Gastrocnemius medialis (tissue), 4 donors: ENCODE measurements around the gene CEP20. TPM values are rescaled to one million over a fixed set of nuclear protein-coding genes. Genes with fewer than 3 reads are reported as not detected.

Source experiments
- ATAC-seq, 2 donors: fragments of 150-250 bp; one replicate each; pipeline ENCODE4 v1.9.1; 2016
- DNase-seq, 2 donors: peaks; one replicate each; pipeline ENCODE4 v3.0.0-alpha.2; 2019
- H3K27ac ChIP-seq, 4 donors: fragments of 200-600 bp; sonication (generic); 1 replicate in 1 of 4; 2 replicates in 3 of 4; pipeline ENCODE4 v1.5.1; 2016 to 2018; ENCODE audit warnings: mild to moderate bottlenecking in 2 of 4, moderate library complexity in 1 of 4
- H3K27me3 ChIP-seq, 3 donors: fragments of 200-600 bp; sonication (generic) in 2 of 3; 1 replicate in 1 of 3; 2 replicates in 2 of 3; pipeline versions ENCODE4 v1.5.1 to v1.6.0; 2016 to 2019; ENCODE audit warnings: mild to moderate bottlenecking in 1 of 3, moderate library complexity in 1 of 3
- H3K36me3 ChIP-seq, 2 donors: fragments of 200-600 bp; sonication (generic) in 1 of 2; one replicate each; pipeline ENCODE4 v1.5.1; 2017 to 2018
- H3K4me1 ChIP-seq, 2 donors: fragments of 200-600 bp; sonication (generic) in 1 of 2; one replicate each; pipeline ENCODE4 v1.5.1; 2016 to 2017; ENCODE audit warnings: mild to moderate bottlenecking in 2 of 2
- H3K4me3 ChIP-seq, 4 donors: fragments of 200-600 bp; sonication (generic) in 3 of 4; 1 replicate in 1 of 4; 2 replicates in 3 of 4; pipeline ENCODE4 v1.5.1; 2016 to 2019; ENCODE audit warnings: mild to moderate bottlenecking in 2 of 4
- H3K9me3 ChIP-seq, 3 donors: fragments of 200-600 bp; sonication (generic) in 2 of 3; 1 replicate in 1 of 3; 2 replicates in 2 of 3; pipeline ENCODE4 v1.5.1; 2016 to 2019
- POLR2A ChIP-seq, 2 donors: fragments of 450-650 bp; IDR thresholded peaks; one replicate each; pipeline ENCODE4 v1.6.1; 2017; ENCODE audit warnings: antibody characterized with exemption in 2 of 2, mild to moderate bottlenecking in 2 of 2, moderate library complexity in 2 of 2
- in situ Hi-C, 4 donors: fragments of 200-750 bp; cut with MboI; loops; one replicate each; pipeline versions ENCODE4 v1.15.0 to v1.8.0; 2017; ENCODE audit warnings: low sequenced_read_pairs in 4 of 4
- intact Hi-C: fragments of 100-400 bp; cut with DNase I; formaldehyde crosslinking; loops from one replicate; pipeline ENCODE4 v1.15.1; 2023; ENCODE audit warnings: low total_unique reads
- total RNA-seq, 4 donors: library from RNA; depleted of rRNA; stranded (reverse); fragments of >200 nt; gene quantifications; one replicate each; pipeline versions ENCODE4 v1.1.0 to v1.2.3, GENCODE V29; 2016
- TF ChIP-seq, protein P1 (sequence below), 5 experiments: fragments of 450-650 bp in 3 of 5; fragments of 200-600 bp in 2 of 5; sonication (generic) in 2 of 5; IDR thresholded peaks in 4 of 5; conservative IDR thresholded peaks in 1 of 5; 1 replicate in 4 of 5; 2 replicates in 1 of 5; pipeline ENCODE4 v1.5.1; 2016 to 2019; ENCODE audit warnings: antibody characterized with exemption in 5 of 5, mild to moderate bottlenecking in 3 of 5, moderate library complexity in 3 of 5

CEP20 gene
- total RNA-seq, 4 donors from 2014 or later = 42.2 to 87.8 (median 76.1) TPM

GRCh38 chr16:15886078-15886477, 2.3 kb downstream of the CEP20 start:
- Histone ChIP-seq H3K36me3 (peaks cover 0 to 15% of the 10 kb centered on the region in 2 donors), H3K9me3 (no peaks in the 10 kb centered on the region), H3K27me3 (no peaks in the 10 kb centered on the region), H3K27ac (peak overlapping the region; percentile 43 to 91 (median 56)), H3K4me1 (peaks cover 25 to 32% of the 10 kb centered on the region in 2 donors), H3K4me3 (no peak overlapping the region)
- intact Hi-C loops (no loop called here), in situ Hi-C loops (loop anchor here in 1 of 4 donors (25.0 kb wide), 1 partner anchor 126 kb away; no protein-coding TSS in a partner anchor)
- TF ChIP-seq, protein P1, sequence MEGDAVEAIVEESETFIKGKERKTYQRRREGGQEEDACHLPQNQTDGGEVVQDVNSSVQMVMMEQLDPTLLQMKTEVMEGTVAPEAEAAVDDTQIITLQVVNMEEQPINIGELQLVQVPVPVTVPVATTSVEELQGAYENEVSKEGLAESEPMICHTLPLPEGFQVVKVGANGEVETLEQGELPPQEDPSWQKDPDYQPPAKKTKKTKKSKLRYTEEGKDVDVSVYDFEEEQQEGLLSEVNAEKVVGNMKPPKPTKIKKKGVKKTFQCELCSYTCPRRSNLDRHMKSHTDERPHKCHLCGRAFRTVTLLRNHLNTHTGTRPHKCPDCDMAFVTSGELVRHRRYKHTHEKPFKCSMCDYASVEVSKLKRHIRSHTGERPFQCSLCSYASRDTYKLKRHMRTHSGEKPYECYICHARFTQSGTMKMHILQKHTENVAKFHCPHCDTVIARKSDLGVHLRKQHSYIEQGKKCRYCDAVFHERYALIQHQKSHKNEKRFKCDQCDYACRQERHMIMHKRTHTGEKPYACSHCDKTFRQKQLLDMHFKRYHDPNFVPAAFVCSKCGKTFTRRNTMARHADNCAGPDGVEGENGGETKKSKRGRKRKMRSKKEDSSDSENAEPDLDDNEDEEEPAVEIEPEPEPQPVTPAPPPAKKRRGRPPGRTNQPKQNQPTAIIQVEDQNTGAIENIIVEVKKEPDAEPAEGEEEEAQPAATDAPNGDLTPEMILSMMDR (IDR thresholded peaks at IDR 0.05 in 4 of 5, conservative IDR thresholded peaks at IDR 0.05 in 1 of 5) = no peak
- TF ChIP-seq POLR2A (IDR thresholded peaks at IDR 0.05) = no peak
- ATAC-seq = no peak
- DNase-seq = no peak

DNA sequence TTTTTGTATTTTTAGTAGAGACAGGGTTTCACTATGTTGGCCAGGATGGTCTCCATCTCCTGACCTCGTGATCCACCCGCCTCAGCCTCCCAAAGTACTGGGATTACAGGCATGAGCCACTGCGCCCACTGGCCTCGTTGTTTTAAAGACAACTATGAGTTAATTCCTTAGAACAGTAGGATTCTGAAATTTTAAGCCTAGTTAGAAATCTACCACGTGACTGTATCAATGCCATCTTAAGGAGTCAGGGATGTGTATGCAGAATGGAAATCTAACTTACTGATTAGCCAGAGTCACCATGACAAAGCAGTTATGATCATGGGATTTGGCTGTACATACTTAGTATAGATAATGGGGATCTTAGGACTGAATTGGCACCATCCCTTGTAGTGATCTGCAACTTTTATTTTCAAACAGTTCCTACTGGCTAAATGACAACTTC, 2.8 kb downstream of the CEP20 start:
- Histone ChIP-seq H3K4me3 (no peak overlapping the region), H3K9me3 (no peaks in the 10 kb centered on the region), H3K4me1 (peaks cover 25 to 32% of the 10 kb centered on the region in 2 donors), H3K27me3 (no peaks in the 10 kb centered on the region), H3K36me3 (peaks cover 0 to 15% of the 10 kb centered on the region in 2 donors), H3K27ac (peak overlapping the region; percentile 43 to 91 (median 56))
- ATAC-seq = no peak
- intact Hi-C loops (no loop called here), in situ Hi-C loops (loop anchor here in 1 of 4 donors (25.0 kb wide), 1 partner anchor 127 kb away; no protein-coding TSS in a partner anchor)
- TF ChIP-seq, protein P1 (IDR thresholded peaks at IDR 0.05 in 4 of 5, conservative IDR thresholded peaks at IDR 0.05 in 1 of 5) = no peak
- TF ChIP-seq POLR2A (IDR thresholded peaks at IDR 0.05) = no peak
- no peak for DNase-seq

DNA sequence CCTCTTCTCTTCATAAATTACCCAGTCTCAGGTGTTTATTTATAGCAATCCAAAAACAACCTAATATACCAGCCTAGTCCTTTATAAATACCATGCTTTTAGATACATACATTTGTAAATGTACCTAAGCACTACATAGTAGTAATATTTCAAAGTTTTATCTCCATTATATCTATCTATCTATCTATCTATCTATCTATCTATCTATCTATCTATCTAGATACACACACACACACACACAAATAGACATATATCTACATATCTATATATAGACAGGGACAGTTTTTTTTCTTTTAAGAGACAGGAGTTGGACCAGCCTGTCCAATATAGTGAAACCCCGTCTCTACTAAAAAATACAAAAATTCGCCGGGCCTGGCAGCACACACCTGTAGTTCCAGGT, 5.8 kb downstream of the CEP20 start:
- no peak for ATAC-seq
- H3K9me3 ChIP-seq = no peaks in the 10 kb centered on the region
- intact Hi-C loops = no loop called here
- no peak overlapping the region for H3K4me3 ChIP-seq
- DNase-seq = no peak
- peaks cover 27 to 42% of the 10 kb centered on the region in 2 donors for H3K4me1 ChIP-seq
- TF ChIP-seq POLR2A (IDR thresholded peaks at IDR 0.05) = no peak
- TF ChIP-seq, protein P1 (IDR thresholded peaks at IDR 0.05 in 4 of 5, conservative IDR thresholded peaks at IDR 0.05 in 1 of 5) = no peak
- no peak overlapping the region for H3K27ac ChIP-seq
- H3K36me3 ChIP-seq = peaks cover 0 to 15% of the 10 kb centered on the region in 2 donors
- no peaks in the 10 kb centered on the region for H3K27me3 ChIP-seq
- in situ Hi-C loops = loop anchor here in 1 of 4 donors (25.0 kb wide), 1 partner anchor 130 kb away; no protein-coding TSS in a partner anchor

GRCh38 chr16:15881794-15882379, 6.5 kb downstream of the CEP20 start:
- Histone ChIP-seq H3K36me3 (peaks cover 0 to 15% of the 10 kb centered on the region in 2 donors), H3K9me3 (no peaks in the 10 kb centered on the region), H3K27ac (peak overlapping the region in 3 of 4 donors; percentile 54 to 66 (median 61)), H3K27me3 (no peaks in the 10 kb centered on the region), H3K4me1 (peaks cover 20 to 36% of the 10 kb centered on the region in 2 donors), H3K4me3 (no peak overlapping the region)
- ATAC-seq (no peak), DNase-seq (no peak)
- TF ChIP-seq, protein P1 (IDR thresholded peaks at IDR 0.05 in 4 of 5, conservative IDR thresholded peaks at IDR 0.05 in 1 of 5) = no peak
- TF ChIP-seq POLR2A (IDR thresholded peaks at IDR 0.05) = no peak
- in situ Hi-C loops (loop anchor here in 1 of 4 donors (25.0 kb wide), 1 partner anchor 130 kb away; no protein-coding TSS in a partner anchor), intact Hi-C loops (no loop called here)
